Right cardiac atrium (tissue), 5 donors: ENCODE measurements around the gene SSBP2. TPM values are rescaled to one million over a fixed set of nuclear protein-coding genes. Genes with fewer than 3 reads are reported as not detected.

Source experiments
- ATAC-seq, 2 donors: fragments of 200-7000 bp; cut with Tn5 transposase; one replicate each; pipeline versions ENCODE4 v1.8.0 to v1.9.1; 2020; ENCODE audit warnings: moderate library complexity in 2 of 2, mild to moderate bottlenecking in 1 of 2
- DNase-seq, 3 donors: peaks; one replicate each; pipeline ENCODE4 v3.0.0-alpha.2; 2020
- H3K27ac ChIP-seq: one replicate; pipeline ENCODE4 v1.5.1; 2013; ENCODE audit warnings: mild to moderate bottlenecking, low read length, control low read depth, moderate library complexity
- H3K27me3 ChIP-seq: one replicate; pipeline ENCODE4 v1.6.1; 2013; ENCODE audit not compliant: control insufficient read depth, insufficient read depth
- H3K4me1 ChIP-seq: one replicate; pipeline ENCODE4 v1.6.1; 2013; ENCODE audit warnings: low read length; ENCODE audit not compliant: control insufficient read depth, insufficient read depth
- H3K4me3 ChIP-seq: one replicate; pipeline ENCODE4 v1.5.1; 2013; ENCODE audit warnings: low read length, control low read depth
- H3K9me3 ChIP-seq: one replicate; pipeline ENCODE4 v1.6.1; 2013; ENCODE audit warnings: low read length; ENCODE audit not compliant: control insufficient read depth
- WGBS: extraction: QIAGEN DNeasy Blood & Tissue Kit; methylation state at CpG from one replicate; pipeline ENCODE4 v1.1.7; 2013; 5-methylcytosine and 5-hydroxymethylcytosine counted together
- intact Hi-C, 4 donors: fragments of 100-400 bp; cut with DNase I; formaldehyde crosslinking; loops; one replicate each; pipeline versions ENCODE4 v1.11.0 to v1.14.0; 2022 to 2023
- polyA plus RNA-seq: library from polyadenylated mRNA; stranded (reverse); fragments of 200-250 nt; gene quantifications from one replicate; pipeline ENCODE4 v1.2.3, GENCODE V29; 2013
- total RNA-seq, 4 donors: library from RNA; stranded (reverse); fragmentation: NEBNext Ultra II Directional; extraction: Animal tissue kit (Norgen Biotek cat#: 25700); gene quantifications; one replicate each; pipeline ENCODE4 v1.2.1, GENCODE V29; 2021
- donor health status: healthy with polysubstance abuse.
- donor health status: DM: no; HTN: yes; CAD: no.
- donor health status: DM: no; HTN: no; CAD: no.
- donor health status: DM: no; HTN: yes; CAD: no; lungs with severe emphysema.
- donor health status: DM: yes; HTN: yes; CAD: no.

Gene SSBP2
- total and polyA plus RNA-seq, 5 donors = 31.9 to 57.8 (median 51.5) TPM

- H3K27ac ChIP-seq = no peak overlapping the region
- 71% methylated on average over 3 of the region's 3 CpGs for WGBS
- intact Hi-C loops = no loop called here
These were observed 32.5 kb upstream of the SSBP2 start for GRCh38 chr5:81783401-81783800.

GRCh38 chr5:81782811-81783210, 31.9 kb upstream of the SSBP2 start:
- WGBS = 74% methylated on average over 3 of the region's 3 CpGs
- intact Hi-C loops = no loop called here
- no peak for DNase-seq

More at GRCh38 chr5:81783401-81783800, 32.5 kb upstream of the SSBP2 start:
- ATAC-seq (no peak), DNase-seq (no peak)
- no peaks in the 10 kb centered on the region for H3K9me3 ChIP-seq
- no peaks in the 10 kb centered on the region for H3K27me3 ChIP-seq
- H3K4me3 ChIP-seq = no peak overlapping the region
- peaks cover 2% of the 10 kb centered on the region for H3K4me1 ChIP-seq

GRCh38 chr5:81779916-81780266, 29.0 kb upstream of the SSBP2 start:
- DNase-seq (no peak), ATAC-seq (peak in 1 of 2 donors; percentile 34)
- Histone ChIP-seq H3K27me3 (no peaks in the 10 kb centered on the region), H3K4me3 (no peak overlapping the region), H3K4me1 (peaks cover 4% of the 10 kb centered on the region), H3K27ac (peak overlapping the region; percentile 7), H3K9me3 (no peaks in the 10 kb centered on the region)
- intact Hi-C loops = no loop called here
- 82% methylated on average over 4 of the region's 4 CpGs for WGBS

More at GRCh38 chr5:81782811-81783210, 31.9 kb upstream of the SSBP2 start:
- Histone ChIP-seq H3K27me3 (no peaks in the 10 kb centered on the region), H3K4me3 (no peak overlapping the region), H3K4me1 (peaks cover 2% of the 10 kb centered on the region), H3K9me3 (no peaks in the 10 kb centered on the region), H3K27ac (no peak overlapping the region)
- ATAC-seq = no peak

- intact Hi-C loops = no loop called here
- peak; percentile 62 to 90 (median 85) for DNase-seq
- Histone ChIP-seq H3K27ac (peak overlapping the region; percentile 88), H3K9me3 (no peaks in the 10 kb centered on the region), H3K27me3 (no peaks in the 10 kb centered on the region), H3K4me1 (peaks cover 5% of the 10 kb centered on the region), H3K4me3 (peak overlapping the region; percentile 31)
- ATAC-seq = peak; percentile 85 to 88
- WGBS = 8% methylated on average over 5 of the region's 5 CpGs
These were observed 28.4 kb upstream of the SSBP2 start for GRCh38 chr5:81779125-81779915.

- no peak for DNase-seq
- H3K4me1 ChIP-seq = peaks cover 7% of the 10 kb centered on the region
These were observed 27.7 kb upstream of the SSBP2 start for GRCh38 chr5:81778642-81779041.

GRCh38 chr5:81776258-81776657, 25.4 kb upstream of the SSBP2 start:
- no peak overlapping the region for H3K27ac ChIP-seq
- H3K27me3 ChIP-seq = no peaks in the 10 kb centered on the region
- no peak overlapping the region for H3K4me3 ChIP-seq
- DNase-seq (no peak), ATAC-seq (no peak)
- peaks cover 5% of the 10 kb centered on the region for H3K4me1 ChIP-seq
- 94% methylated on average over 4 of the region's 4 CpGs for WGBS
- intact Hi-C loops = no loop called here
- H3K9me3 ChIP-seq = no peaks in the 10 kb centered on the region

More at GRCh38 chr5:81778642-81779041, 27.7 kb upstream of the SSBP2 start:
- ATAC-seq = peak; percentile 49 to 86
- Histone ChIP-seq H3K27me3 (no peaks in the 10 kb centered on the region), H3K4me3 (peak overlapping the region; percentile 31), H3K27ac (peak overlapping the region; percentile 14), H3K9me3 (no peaks in the 10 kb centered on the region)
- 17% methylated on average over 3 of the region's 3 CpGs for WGBS
- intact Hi-C loops = no loop called here

GRCh38 chr5:81774374-81774773, 23.5 kb upstream of the SSBP2 start:
- intact Hi-C loops = no loop called here
- WGBS = 76% methylated on average over 2 of the region's 2 CpGs
- Histone ChIP-seq H3K4me3 (no peak overlapping the region), H3K4me1 (peaks cover 5% of the 10 kb centered on the region), H3K9me3 (no peaks in the 10 kb centered on the region), H3K27ac (no peak overlapping the region), H3K27me3 (no peaks in the 10 kb centered on the region)
- ATAC-seq (no peak), DNase-seq (no peak)

- Histone ChIP-seq H3K9me3 (no peaks in the 10 kb centered on the region), H3K27me3 (no peaks in the 10 kb centered on the region), H3K27ac (no peak overlapping the region), H3K4me1 (peaks cover 5% of the 10 kb centered on the region), H3K4me3 (no peak overlapping the region)
- peak in 1 of 2 donors; percentile 39 for ATAC-seq
- 73% methylated on average over 7 of the region's 7 CpGs for WGBS
- intact Hi-C loops = no loop called here
- DNase-seq = no peak
These were observed 22.7 kb upstream of the SSBP2 start for GRCh38 chr5:81773574-81773973.

GRCh38 chr5:81773161-81773560, 22.3 kb upstream of the SSBP2 start:
- DNase-seq (no peak), ATAC-seq (no peak)
- no peak overlapping the region for H3K27ac ChIP-seq
- intact Hi-C loops = no loop called here
- H3K4me1 ChIP-seq = peaks cover 5% of the 10 kb centered on the region
- H3K4me3 ChIP-seq = no peak overlapping the region
- H3K9me3 ChIP-seq = no peaks in the 10 kb centered on the region
- H3K27me3 ChIP-seq = no peaks in the 10 kb centered on the region
- 91% methylated on average over 3 of the region's 3 CpGs for WGBS

GRCh38 chr5:81772488-81772887, 21.6 kb upstream of the SSBP2 start:
- WGBS = 77% methylated on average over 5 of the region's 5 CpGs
- H3K27me3 ChIP-seq = no peaks in the 10 kb centered on the region
- ATAC-seq = no peak
- no peak for DNase-seq
- no peaks in the 10 kb centered on the region for H3K9me3 ChIP-seq
- H3K4me3 ChIP-seq = no peak overlapping the region
- H3K4me1 ChIP-seq = peaks cover 5% of the 10 kb centered on the region
- no peak overlapping the region for H3K27ac ChIP-seq
- intact Hi-C loops = no loop called here

GRCh38 chr5:81768935-81769452, 18.1 kb upstream of the SSBP2 start:
- 78% methylated on average over 2 of the region's 2 CpGs for WGBS
- Histone ChIP-seq H3K4me3 (no peak overlapping the region), H3K9me3 (no peaks in the 10 kb centered on the region), H3K27me3 (no peaks in the 10 kb centered on the region), H3K4me1 (peaks cover under 1% of the 10 kb centered on the region), H3K27ac (no peak overlapping the region)
- intact Hi-C loops = no loop called here
- DNase-seq = no peak
- no peak for ATAC-seq
